Breast epithelium (tissue), 3 donors: ENCODE data around the gene NAXE.

Experiments used
- CTCF ChIP-seq, 3 donors: fragments of 450-650 bp; IDR thresholded peaks; one replicate each; pipeline ENCODE4 v1.5.1; 2016 to 2017; ENCODE audit warnings: antibody characterized with exemption in 3 of 3, mild to moderate bottlenecking in 3 of 3, moderate library complexity in 3 of 3
- POLR2A ChIP-seq: fragments of 450-650 bp; IDR thresholded peaks from one replicate; pipeline ENCODE4 v1.6.1; 2016; ENCODE audit warnings: antibody characterized with exemption, mild to moderate bottlenecking, moderate library complexity

- TF ChIP-seq CTCF (IDR thresholded peaks at IDR 0.05) (no peak), POLR2A (no peak)
These were observed 2.0 kb upstream of the NAXE start for GRCh38 chr1:156589546-156589945.
